Brain pericyte (primary cell): Measurements from ENCODE around the gene DLG4.
A peak's percentile ranks its signal among the peaks of the same experiment; 100 is the strongest.
"Not testable (repeated sequence)": the region's sequence is repeated elsewhere in the genome, so short reads cannot be mapped to it uniquely, and the experiment has no call there.

ENCODE experiments used
- DNase-seq: peaks from one replicate; pipeline ENCODE4 v3.0.0-alpha.2; 2012; ENCODE audit warnings: low read depth, low spot score

The DLG4 gene

GRCh38 chr17:7249214-7249613, 29.6 kb upstream of the DLG4 start:
- no peak for DNase-seq

GRCh38 chr17:7248796-7249195, 29.2 kb upstream of the DLG4 start:
- DNase-seq, result no peak

- DNase-seq, result no peak
Observed at GRCh38 chr17:7246779-7247178, 27.1 kb upstream of the DLG4 start.

- DNase-seq, result not testable (repeated sequence)
Observed at GRCh38 chr17:7243838-7244237, 24.2 kb upstream of the DLG4 start.

- no peak for DNase-seq
Observed at GRCh38 chr17:7243453-7243729, 23.8 kb upstream of the DLG4 start.

GRCh38 chr17:7242717-7243452, 23.2 kb upstream of the DLG4 start:
- DNase-seq, result peak; percentile 90

GRCh38 chr17:7241783-7242716, 22.4 kb upstream of the DLG4 start, which contains the start of gene GABARAP:
Gene GABARAP (minus strand): TSS chr17:7242449. CDS start chr17:7242330, 119 bp downstream.
- DNase-seq, result peak; percentile 89

- no peak for DNase-seq
Observed at GRCh38 chr17:7241090-7241733, 21.6 kb upstream of the DLG4 start.

GRCh38 chr17:7240375-7240774, 20.7 kb upstream of the DLG4 start:
- no peak for DNase-seq

- DNase-seq, result peak; percentile 98
Observed at GRCh38 chr17:7239091-7240027, 19.7 kb upstream of the DLG4 start, which contains the start of gene PHF23. Gene PHF23 (minus strand): TSS chr17:7239457. CDS start chr17:7239279, 178 bp downstream.

- no peak for DNase-seq
Observed at GRCh38 chr17:7238420-7239090, 18.9 kb upstream of the DLG4 start.

- DNase-seq, result no peak
Observed at GRCh38 chr17:7237761-7238419, 18.3 kb upstream of the DLG4 start.

- no peak for DNase-seq
Observed at GRCh38 chr17:7237266-7237760, 17.7 kb upstream of the DLG4 start.

- DNase-seq, result no peak
Observed at GRCh38 chr17:7236808-7237207, 17.2 kb upstream of the DLG4 start.

GRCh38 chr17:7235693-7236665, 16.3 kb upstream of the DLG4 start:
- DNase-seq, result no peak

- DNase-seq, result peak; percentile 81
Observed at GRCh38 chr17:7234083-7234951, 14.7 kb upstream of the DLG4 start, which contains the start of gene DVL2. Gene DVL2 (minus strand): TSS chr17:7234517. CDS start chr17:7234262, 255 bp downstream.

- no peak for DNase-seq
Observed at GRCh38 chr17:7233701-7234082, 14.1 kb upstream of the DLG4 start.

GRCh38 chr17:7232114-7232513, 12.5 kb upstream of the DLG4 start:
- DNase-seq, result no peak
